ENCODE data around the gene CLCN1.

- TF ChIP-seq, protein P1, sequence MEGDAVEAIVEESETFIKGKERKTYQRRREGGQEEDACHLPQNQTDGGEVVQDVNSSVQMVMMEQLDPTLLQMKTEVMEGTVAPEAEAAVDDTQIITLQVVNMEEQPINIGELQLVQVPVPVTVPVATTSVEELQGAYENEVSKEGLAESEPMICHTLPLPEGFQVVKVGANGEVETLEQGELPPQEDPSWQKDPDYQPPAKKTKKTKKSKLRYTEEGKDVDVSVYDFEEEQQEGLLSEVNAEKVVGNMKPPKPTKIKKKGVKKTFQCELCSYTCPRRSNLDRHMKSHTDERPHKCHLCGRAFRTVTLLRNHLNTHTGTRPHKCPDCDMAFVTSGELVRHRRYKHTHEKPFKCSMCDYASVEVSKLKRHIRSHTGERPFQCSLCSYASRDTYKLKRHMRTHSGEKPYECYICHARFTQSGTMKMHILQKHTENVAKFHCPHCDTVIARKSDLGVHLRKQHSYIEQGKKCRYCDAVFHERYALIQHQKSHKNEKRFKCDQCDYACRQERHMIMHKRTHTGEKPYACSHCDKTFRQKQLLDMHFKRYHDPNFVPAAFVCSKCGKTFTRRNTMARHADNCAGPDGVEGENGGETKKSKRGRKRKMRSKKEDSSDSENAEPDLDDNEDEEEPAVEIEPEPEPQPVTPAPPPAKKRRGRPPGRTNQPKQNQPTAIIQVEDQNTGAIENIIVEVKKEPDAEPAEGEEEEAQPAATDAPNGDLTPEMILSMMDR (IDR thresholded peaks at IDR 0.05) = no peak
- TF ChIP-seq POLR2AphosphoS5 (IDR thresholded peaks at IDR 0.05) = no peak
These were observed 82.0 kb downstream of the CLCN1 start for GRCh38 chr7:143397710-143398530.

Measured in esophagus muscularis mucosa (tissue), 3 donors.